Natural killer cell treated with Interleukin-12 subunit alpha and Interleukin-12 subunit beta and Interleukin-15 and Interleukin-18, amount 100 ng/mL, for 72 hours (primary cell): ENCODE results near the gene PRKCB. TPM values are rescaled to one million over a fixed set of nuclear protein-coding genes. Genes with fewer than 3 reads are reported as not detected.

Source experiments
- ATAC-seq, 2 donors: fragments of 150-1000 bp; cut with Tn5 transposase in 1 of 2; sonication (Bioruptor Pico), chemical (Tn5 transposase) in 1 of 2; 2 replicates each; pipeline ENCODE4 v1.10.0; 2021
- DNase-seq: peaks from one replicate; pipeline ENCODE4 v3.0.0; 2022; ENCODE audit warnings: low spot score
- H3K27ac Mint-ChIP-seq, 2 donors: 1 replicate in 1 of 2; 2 replicates in 1 of 2; pipeline ENCODE4 v1.8.0; 2022; ENCODE audit warnings: mixed read lengths in 2 of 2, mild to moderate bottlenecking in 1 of 2, moderate library complexity in 1 of 2
- H3K27me3 Mint-ChIP-seq, 2 donors: 1 replicate in 1 of 2; 2 replicates in 1 of 2; pipeline ENCODE4 v1.8.0; 2022; ENCODE audit warnings: mixed read lengths in 2 of 2
- H3K36me3 Mint-ChIP-seq: one replicate; pipeline ENCODE4 v1.8.0; 2022; ENCODE audit warnings: mixed read lengths
- H3K4me1 Mint-ChIP-seq, 2 donors: 1 replicate in 1 of 2; 2 replicates in 1 of 2; pipeline ENCODE4 v1.8.0; 2022; ENCODE audit warnings: low read depth in 2 of 2, mixed read lengths in 2 of 2, mild to moderate bottlenecking in 1 of 2
- H3K4me3 Mint-ChIP-seq: one replicate; pipeline ENCODE4 v1.8.0; 2022; ENCODE audit warnings: mixed read lengths
- H3K9me3 Mint-ChIP-seq: 2 replicates; pipeline ENCODE4 v1.8.0; 2022; ENCODE audit warnings: mixed read lengths
- total RNA-seq, 2 donors: library from RNA; stranded (reverse); gene quantifications; one replicate each; pipeline ENCODE4 v1.2.3, GENCODE V29; 2022

Gene PRKCB
- total RNA-seq, 2 donors from 2014 or later, result 193 to 273 TPM

GRCh38 chr16:23863511-23864422, 28.0 kb downstream of the PRKCB start:
- no peaks in the 10 kb centered on the region for H3K27me3 Mint-ChIP-seq

GRCh38 chr16:23865853-23866252, 30.1 kb downstream of the PRKCB start:
- peaks cover 65 to 78% of the 10 kb centered on the region in 2 donors for H3K4me1 Mint-ChIP-seq
- no peak for DNase-seq
- no peaks in the 10 kb centered on the region for H3K36me3 Mint-ChIP-seq
- H3K9me3 Mint-ChIP-seq, result no peaks in the 10 kb centered on the region
- no peaks in the 10 kb centered on the region for H3K27me3 Mint-ChIP-seq
- H3K27ac Mint-ChIP-seq, result peak overlapping the region; percentile 45 to 48
- peak overlapping the region; percentile 4 for H3K4me3 Mint-ChIP-seq
- no peak for ATAC-seq

More at GRCh38 chr16:23863511-23864422, 28.0 kb downstream of the PRKCB start:
- peak; percentile 82 to 84 for ATAC-seq
- Mint-ChIP-seq H3K36me3 (peaks cover 6% of the 10 kb centered on the region), H3K9me3 (no peaks in the 10 kb centered on the region), H3K4me3 (peak overlapping the region; percentile 90), H3K27ac (peak overlapping the region; percentile 91 to 93), H3K4me1 (peaks cover 66 to 83% of the 10 kb centered on the region in 2 donors)
- DNase-seq, result no peak

- DNase-seq (no peak), ATAC-seq (no peak)
- no peaks in the 10 kb centered on the region for H3K9me3 Mint-ChIP-seq
- no peaks in the 10 kb centered on the region for H3K27me3 Mint-ChIP-seq
- H3K27ac Mint-ChIP-seq, result peak overlapping the region; percentile 45 to 48
- peak overlapping the region; percentile 4 for H3K4me3 Mint-ChIP-seq
- H3K4me1 Mint-ChIP-seq, result peaks cover 72 to 83% of the 10 kb centered on the region in 2 donors
- peaks cover 4% of the 10 kb centered on the region for H3K36me3 Mint-ChIP-seq
These were observed 30.8 kb downstream of the PRKCB start for GRCh38 chr16:23866621-23867020.

- Mint-ChIP-seq H3K9me3 (no peaks in the 10 kb centered on the region), H3K4me1 (peaks cover 76 to 81% of the 10 kb centered on the region in 2 donors), H3K4me3 (no peak overlapping the region), H3K27ac (peak overlapping the region; percentile 45 to 48), H3K36me3 (peaks cover 9% of the 10 kb centered on the region), H3K27me3 (no peaks in the 10 kb centered on the region)
- ATAC-seq (no peak), DNase-seq (no peak)
These were observed 31.8 kb downstream of the PRKCB start for GRCh38 chr16:23867566-23867965.

- peaks cover 75 to 79% of the 10 kb centered on the region in 2 donors for H3K4me1 Mint-ChIP-seq
- peak overlapping the region; percentile 75 to 94 for H3K27ac Mint-ChIP-seq
- H3K9me3 Mint-ChIP-seq, result no peaks in the 10 kb centered on the region
- H3K4me3 Mint-ChIP-seq, result peak overlapping the region; percentile 67
- ATAC-seq (no peak), DNase-seq (no peak)
- H3K27me3 Mint-ChIP-seq, result no peaks in the 10 kb centered on the region
- peaks cover 9% of the 10 kb centered on the region for H3K36me3 Mint-ChIP-seq
These were observed 32.4 kb downstream of the PRKCB start for GRCh38 chr16:23868136-23868535.

GRCh38 chr16:23869052-23869451, 33.3 kb downstream of the PRKCB start:
- Mint-ChIP-seq H3K36me3 (peaks cover 9% of the 10 kb centered on the region), H3K4me3 (peak overlapping the region; percentile 67), H3K4me1 (peaks cover 76 to 77% of the 10 kb centered on the region in 2 donors), H3K9me3 (no peaks in the 10 kb centered on the region), H3K27me3 (no peaks in the 10 kb centered on the region), H3K27ac (peak overlapping the region; percentile 75 to 94)
- ATAC-seq, result peak; percentile 96
- DNase-seq, result peak; percentile 87

- Mint-ChIP-seq H3K4me3 (peak overlapping the region; percentile 50), H3K9me3 (no peaks in the 10 kb centered on the region), H3K27ac (peak overlapping the region; percentile 70 to 94), H3K27me3 (no peaks in the 10 kb centered on the region), H3K4me1 (peaks cover 71 to 74% of the 10 kb centered on the region in 2 donors), H3K36me3 (peaks cover 9% of the 10 kb centered on the region)
- no peak for ATAC-seq
- DNase-seq, result no peak
These were observed 36.1 kb downstream of the PRKCB start for GRCh38 chr16:23871924-23872323.

- Mint-ChIP-seq H3K4me3 (peak overlapping the region; percentile 66), H3K27me3 (no peaks in the 10 kb centered on the region), H3K36me3 (peaks cover 9% of the 10 kb centered on the region), H3K27ac (peak overlapping the region; percentile 81 to 94), H3K9me3 (no peaks in the 10 kb centered on the region), H3K4me1 (peaks cover 68 to 74% of the 10 kb centered on the region in 2 donors)
- ATAC-seq, result peak; percentile 41 to 64
- DNase-seq, result no peak
These were observed 39.0 kb downstream of the PRKCB start for GRCh38 chr16:23874613-23875294.

- H3K4me3 Mint-ChIP-seq, result no peak overlapping the region
- H3K27me3 Mint-ChIP-seq, result no peaks in the 10 kb centered on the region
- H3K4me1 Mint-ChIP-seq, result peaks cover 75 to 76% of the 10 kb centered on the region in 2 donors
- H3K9me3 Mint-ChIP-seq, result no peaks in the 10 kb centered on the region
- peak overlapping the region; percentile 77 to 87 for H3K27ac Mint-ChIP-seq
- H3K36me3 Mint-ChIP-seq, result peaks cover 8% of the 10 kb centered on the region
- DNase-seq (no peak), ATAC-seq (no peak)
These were observed 40.6 kb downstream of the PRKCB start for GRCh38 chr16:23876256-23876896.

GRCh38 chr16:23877107-23878070, 41.6 kb downstream of the PRKCB start:
- no peaks in the 10 kb centered on the region for H3K36me3 Mint-ChIP-seq
- H3K27ac Mint-ChIP-seq, result peak overlapping the region; percentile 87 to 99
- H3K4me1 Mint-ChIP-seq, result peaks cover 74 to 77% of the 10 kb centered on the region in 2 donors
- DNase-seq (no peak), ATAC-seq (peak in 1 of 2 donors; percentile 69)
- no peak overlapping the region for H3K4me3 Mint-ChIP-seq
- H3K27me3 Mint-ChIP-seq, result no peaks in the 10 kb centered on the region
- H3K9me3 Mint-ChIP-seq, result no peaks in the 10 kb centered on the region

- H3K4me3 Mint-ChIP-seq, result peak overlapping the region; percentile 27
- peak overlapping the region; percentile 87 to 99 for H3K27ac Mint-ChIP-seq
- no peaks in the 10 kb centered on the region for H3K9me3 Mint-ChIP-seq
- peaks cover 80 to 84% of the 10 kb centered on the region in 2 donors for H3K4me1 Mint-ChIP-seq
- no peak for DNase-seq
- no peaks in the 10 kb centered on the region for H3K27me3 Mint-ChIP-seq
- no peak for ATAC-seq
- peaks cover 10% of the 10 kb centered on the region for H3K36me3 Mint-ChIP-seq
These were observed 44.1 kb downstream of the PRKCB start for GRCh38 chr16:23879735-23880373.

- no peak overlapping the region for H3K4me3 Mint-ChIP-seq
- H3K27ac Mint-ChIP-seq, result peak overlapping the region in 1 of 2 donors; percentile 9
- H3K36me3 Mint-ChIP-seq, result peaks cover 15% of the 10 kb centered on the region
- H3K27me3 Mint-ChIP-seq, result no peaks in the 10 kb centered on the region
- ATAC-seq (no peak), DNase-seq (no peak)
- no peaks in the 10 kb centered on the region for H3K9me3 Mint-ChIP-seq
- peaks cover 56 to 69% of the 10 kb centered on the region in 2 donors for H3K4me1 Mint-ChIP-seq
These were observed 53.4 kb downstream of the PRKCB start for GRCh38 chr16:23889189-23889588.
